HepG2 (cell line): ENCODE data around the gene ETHE1. TPM values are rescaled to one million over a fixed set of nuclear protein-coding genes. Genes with fewer than 3 reads are reported as not detected.
A peak's percentile ranks its signal among the peaks of the same experiment; 100 is the strongest.

Experiments
- SSRP1 ChIP-seq: IDR thresholded peaks from 2 replicates; pipeline ENCODE4 v1.6.1; 2016; ENCODE audit warnings: control low read depth
- ZZZ3 ChIP-seq: sonication (generic); formaldehyde crosslinking; IDR thresholded peaks from 2 replicates; pipeline ENCODE4 v1.4.0; 2020; ENCODE audit warnings: missing genetic modification reagents, mild to moderate bottlenecking, borderline replicate concordance
- polyA plus RNA-seq, 8 experiments: library from polyadenylated mRNA; depleted of rRNA in 3 of 8; stranded (reverse) in 7 of 8; unstranded in 1 of 8; fragments of >200 nt; fragmentation: Illumina TruSeq in 4 of 8; extraction: Trizol in 4 of 8; gene quantifications; 2 replicates each; pipeline versions ENCODE4 v1.2.1 to v1.2.3, GENCODE V29; 2011 to 2016; ENCODE audit warnings: low read depth in 4 of 8, missing spikeins in 1 of 8, mixed read lengths in 1 of 8; ENCODE audit not compliant: insufficient read depth in 1 of 8
- total RNA-seq, 5 experiments: library from RNA; depleted of rRNA; stranded (reverse); fragments of >200 nt; fragmentation: Illumina TruSeq; extraction: Trizol; gene quantifications; 2 replicates each; pipeline ENCODE4 v1.2.3, GENCODE V29; 2016; ENCODE audit warnings: low read depth in 1 of 5
- TF ChIP-seq, protein P1 (sequence below): fragments of 450-650 bp; IDR thresholded peaks from 2 replicates; pipeline ENCODE4 v1.6.1; 2017; ENCODE audit warnings: mild to moderate bottlenecking
- TF ChIP-seq, protein P2 (sequence below), 2 experiments: fragments of 450-650 bp in 1 of 2; sonication (generic) in 1 of 2; formaldehyde crosslinking in 1 of 2; IDR thresholded peaks; 2 replicates each; pipeline versions ENCODE4 v1.6.1 to v1.8.0; 2016 to 2022; ENCODE audit warnings: antibody characterized with exemption in 1 of 2, mild to moderate bottlenecking in 1 of 2, missing genetic modification reagents in 1 of 2
- TF ChIP-seq, protein P3 (sequence below): sonication (generic); formaldehyde crosslinking; IDR thresholded peaks from 2 replicates; pipeline ENCODE4 v1.4.0; 2020; ENCODE audit warnings: missing genetic modification reagents
- TF ChIP-seq, protein P4 (sequence below): sonication (generic); formaldehyde crosslinking; IDR thresholded peaks from 2 replicates; pipeline ENCODE4 v1.5.0; 2020; ENCODE audit warnings: mild to moderate bottlenecking, missing genetic modification reagents, borderline replicate concordance
- TF ChIP-seq, protein P5 (sequence below): IDR thresholded peaks from 2 replicates; pipeline ENCODE4 v1.6.1; 2016; ENCODE audit warnings: missing compliant biosample characterization, missing genetic modification reagents, borderline replicate concordance

Gene ETHE1
- total and polyA plus RNA-seq, 2 of the 13 experiments (the other 11 are each of a cell fraction or from before 2014, with no cell fraction given) = 32.5 to 58.4 TPM

DNA sequence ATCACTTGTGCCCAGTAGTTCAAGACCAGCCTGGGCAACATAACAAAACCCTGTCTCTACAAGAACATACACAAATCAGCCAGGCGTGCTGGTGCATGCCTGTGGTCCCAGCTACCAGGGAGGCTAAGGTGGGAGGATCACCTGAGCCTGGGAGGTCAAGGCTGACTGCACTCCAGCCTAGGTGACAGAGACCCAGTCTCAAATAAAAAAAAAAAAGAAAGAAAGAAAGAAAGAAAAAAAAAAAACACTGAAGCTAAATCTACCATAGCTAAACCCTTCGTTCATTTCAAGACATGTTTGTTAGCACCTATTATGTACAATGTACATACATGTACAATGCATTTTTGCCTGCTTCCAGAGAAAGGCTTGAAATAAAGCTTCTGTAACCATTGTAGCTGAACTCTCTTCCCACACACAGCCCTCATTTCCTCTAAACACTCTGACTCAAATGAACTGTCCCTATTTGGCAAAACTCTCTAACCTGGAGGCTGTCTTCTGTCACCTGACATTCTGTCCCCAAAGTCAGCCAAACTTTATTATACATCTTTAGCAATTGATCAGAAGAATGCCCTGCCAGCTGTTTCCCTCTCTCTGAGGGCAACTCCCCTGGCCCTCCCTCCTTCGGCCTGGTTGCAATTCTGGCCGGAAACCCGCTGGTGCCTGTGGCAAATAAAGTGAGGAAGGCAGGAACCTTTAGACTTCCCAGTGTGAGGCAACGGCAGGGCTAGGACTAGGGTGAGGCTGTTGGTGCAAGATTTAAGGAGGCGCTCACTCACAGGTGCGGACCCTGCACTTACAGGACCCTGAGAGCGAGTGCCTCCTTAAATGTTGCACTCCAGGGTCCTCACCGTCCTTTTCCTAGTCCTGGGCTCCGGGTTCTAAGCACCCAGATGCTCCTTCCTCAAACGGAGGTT lies 1.8 kb downstream of the ETHE1 start (continued):
- TF ChIP-seq, protein P1, sequence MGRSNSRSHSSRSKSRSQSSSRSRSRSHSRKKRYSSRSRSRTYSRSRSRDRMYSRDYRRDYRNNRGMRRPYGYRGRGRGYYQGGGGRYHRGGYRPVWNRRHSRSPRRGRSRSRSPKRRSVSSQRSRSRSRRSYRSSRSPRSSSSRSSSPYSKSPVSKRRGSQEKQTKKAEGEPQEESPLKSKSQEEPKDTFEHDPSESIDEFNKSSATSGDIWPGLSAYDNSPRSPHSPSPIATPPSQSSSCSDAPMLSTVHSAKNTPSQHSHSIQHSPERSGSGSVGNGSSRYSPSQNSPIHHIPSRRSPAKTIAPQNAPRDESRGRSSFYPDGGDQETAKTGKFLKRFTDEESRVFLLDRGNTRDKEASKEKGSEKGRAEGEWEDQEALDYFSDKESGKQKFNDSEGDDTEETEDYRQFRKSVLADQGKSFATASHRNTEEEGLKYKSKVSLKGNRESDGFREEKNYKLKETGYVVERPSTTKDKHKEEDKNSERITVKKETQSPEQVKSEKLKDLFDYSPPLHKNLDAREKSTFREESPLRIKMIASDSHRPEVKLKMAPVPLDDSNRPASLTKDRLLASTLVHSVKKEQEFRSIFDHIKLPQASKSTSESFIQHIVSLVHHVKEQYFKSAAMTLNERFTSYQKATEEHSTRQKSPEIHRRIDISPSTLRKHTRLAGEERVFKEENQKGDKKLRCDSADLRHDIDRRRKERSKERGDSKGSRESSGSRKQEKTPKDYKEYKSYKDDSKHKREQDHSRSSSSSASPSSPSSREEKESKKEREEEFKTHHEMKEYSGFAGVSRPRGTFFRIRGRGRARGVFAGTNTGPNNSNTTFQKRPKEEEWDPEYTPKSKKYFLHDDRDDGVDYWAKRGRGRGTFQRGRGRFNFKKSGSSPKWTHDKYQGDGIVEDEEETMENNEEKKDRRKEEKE = no peak
- TF ChIP-seq SSRP1 (CRISPR knock-in tag) (no peak), ZZZ3 (CRISPR knock-in tag) (no peak)
- TF ChIP-seq, protein P2, sequence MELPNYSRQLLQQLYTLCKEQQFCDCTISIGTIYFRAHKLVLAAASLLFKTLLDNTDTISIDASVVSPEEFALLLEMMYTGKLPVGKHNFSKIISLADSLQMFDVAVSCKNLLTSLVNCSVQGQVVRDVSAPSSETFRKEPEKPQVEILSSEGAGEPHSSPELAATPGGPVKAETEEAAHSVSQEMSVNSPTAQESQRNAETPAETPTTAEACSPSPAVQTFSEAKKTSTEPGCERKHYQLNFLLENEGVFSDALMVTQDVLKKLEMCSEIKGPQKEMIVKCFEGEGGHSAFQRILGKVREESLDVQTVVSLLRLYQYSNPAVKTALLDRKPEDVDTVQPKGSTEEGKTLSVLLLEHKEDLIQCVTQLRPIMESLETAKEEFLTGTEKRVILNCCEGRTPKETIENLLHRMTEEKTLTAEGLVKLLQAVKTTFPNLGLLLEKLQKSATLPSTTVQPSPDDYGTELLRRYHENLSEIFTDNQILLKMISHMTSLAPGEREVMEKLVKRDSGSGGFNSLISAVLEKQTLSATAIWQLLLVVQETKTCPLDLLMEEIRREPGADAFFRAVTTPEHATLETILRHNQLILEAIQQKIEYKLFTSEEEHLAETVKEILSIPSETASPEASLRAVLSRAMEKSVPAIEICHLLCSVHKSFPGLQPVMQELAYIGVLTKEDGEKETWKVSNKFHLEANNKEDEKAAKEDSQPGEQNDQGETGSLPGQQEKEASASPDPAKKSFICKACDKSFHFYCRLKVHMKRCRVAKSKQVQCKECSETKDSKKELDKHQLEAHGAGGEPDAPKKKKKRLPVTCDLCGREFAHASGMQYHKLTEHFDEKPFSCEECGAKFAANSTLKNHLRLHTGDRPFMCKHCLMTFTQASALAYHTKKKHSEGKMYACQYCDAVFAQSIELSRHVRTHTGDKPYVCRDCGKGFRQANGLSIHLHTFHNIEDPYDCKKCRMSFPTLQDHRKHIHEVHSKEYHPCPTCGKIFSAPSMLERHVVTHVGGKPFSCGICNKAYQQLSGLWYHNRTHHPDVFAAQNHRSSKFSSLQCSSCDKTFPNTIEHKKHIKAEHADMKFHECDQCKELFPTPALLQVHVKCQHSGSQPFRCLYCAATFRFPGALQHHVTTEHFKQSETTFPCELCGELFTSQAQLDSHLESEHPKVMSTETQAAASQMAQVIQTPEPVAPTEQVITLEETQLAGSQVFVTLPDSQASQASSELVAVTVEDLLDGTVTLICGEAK (IDR thresholded peaks at IDR 0.05) = no peak; the same call in 1 of the 2 replicates
- TF ChIP-seq, protein P2 (CRISPR knock-in tag; IDR thresholded peaks at IDR 0.05) = peak; percentile 86
- TF ChIP-seq, protein P3, sequence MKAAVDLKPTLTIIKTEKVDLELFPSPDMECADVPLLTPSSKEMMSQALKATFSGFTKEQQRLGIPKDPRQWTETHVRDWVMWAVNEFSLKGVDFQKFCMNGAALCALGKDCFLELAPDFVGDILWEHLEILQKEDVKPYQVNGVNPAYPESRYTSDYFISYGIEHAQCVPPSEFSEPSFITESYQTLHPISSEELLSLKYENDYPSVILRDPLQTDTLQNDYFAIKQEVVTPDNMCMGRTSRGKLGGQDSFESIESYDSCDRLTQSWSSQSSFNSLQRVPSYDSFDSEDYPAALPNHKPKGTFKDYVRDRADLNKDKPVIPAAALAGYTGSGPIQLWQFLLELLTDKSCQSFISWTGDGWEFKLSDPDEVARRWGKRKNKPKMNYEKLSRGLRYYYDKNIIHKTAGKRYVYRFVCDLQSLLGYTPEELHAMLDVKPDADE (CRISPR knock-in tag) = no peak
- TF ChIP-seq, protein P4, sequence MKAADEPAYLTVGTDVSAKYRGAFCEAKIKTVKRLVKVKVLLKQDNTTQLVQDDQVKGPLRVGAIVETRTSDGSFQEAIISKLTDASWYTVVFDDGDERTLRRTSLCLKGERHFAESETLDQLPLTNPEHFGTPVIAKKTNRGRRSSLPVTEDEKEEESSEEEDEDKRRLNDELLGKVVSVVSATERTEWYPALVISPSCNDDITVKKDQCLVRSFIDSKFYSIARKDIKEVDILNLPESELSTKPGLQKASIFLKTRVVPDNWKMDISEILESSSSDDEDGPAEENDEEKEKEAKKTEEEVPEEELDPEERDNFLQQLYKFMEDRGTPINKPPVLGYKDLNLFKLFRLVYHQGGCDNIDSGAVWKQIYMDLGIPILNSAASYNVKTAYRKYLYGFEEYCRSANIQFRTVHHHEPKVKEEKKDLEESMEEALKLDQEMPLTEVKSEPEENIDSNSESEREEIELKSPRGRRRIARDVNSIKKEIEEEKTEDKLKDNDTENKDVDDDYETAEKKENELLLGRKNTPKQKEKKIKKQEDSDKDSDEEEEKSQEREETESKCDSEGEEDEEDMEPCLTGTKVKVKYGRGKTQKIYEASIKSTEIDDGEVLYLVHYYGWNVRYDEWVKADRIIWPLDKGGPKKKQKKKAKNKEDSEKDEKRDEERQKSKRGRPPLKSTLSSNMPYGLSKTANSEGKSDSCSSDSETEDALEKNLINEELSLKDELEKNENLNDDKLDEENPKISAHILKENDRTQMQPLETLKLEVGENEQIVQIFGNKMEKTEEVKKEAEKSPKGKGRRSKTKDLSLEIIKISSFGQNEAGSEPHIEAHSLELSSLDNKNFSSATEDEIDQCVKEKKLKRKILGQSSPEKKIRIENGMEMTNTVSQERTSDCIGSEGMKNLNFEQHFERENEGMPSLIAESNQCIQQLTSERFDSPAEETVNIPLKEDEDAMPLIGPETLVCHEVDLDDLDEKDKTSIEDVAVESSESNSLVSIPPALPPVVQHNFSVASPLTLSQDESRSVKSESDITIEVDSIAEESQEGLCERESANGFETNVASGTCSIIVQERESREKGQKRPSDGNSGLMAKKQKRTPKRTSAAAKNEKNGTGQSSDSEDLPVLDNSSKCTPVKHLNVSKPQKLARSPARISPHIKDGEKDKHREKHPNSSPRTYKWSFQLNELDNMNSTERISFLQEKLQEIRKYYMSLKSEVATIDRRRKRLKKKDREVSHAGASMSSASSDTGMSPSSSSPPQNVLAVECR = peak; percentile 64; the same call in 1 of the 2 replicates
- TF ChIP-seq, protein P5, sequence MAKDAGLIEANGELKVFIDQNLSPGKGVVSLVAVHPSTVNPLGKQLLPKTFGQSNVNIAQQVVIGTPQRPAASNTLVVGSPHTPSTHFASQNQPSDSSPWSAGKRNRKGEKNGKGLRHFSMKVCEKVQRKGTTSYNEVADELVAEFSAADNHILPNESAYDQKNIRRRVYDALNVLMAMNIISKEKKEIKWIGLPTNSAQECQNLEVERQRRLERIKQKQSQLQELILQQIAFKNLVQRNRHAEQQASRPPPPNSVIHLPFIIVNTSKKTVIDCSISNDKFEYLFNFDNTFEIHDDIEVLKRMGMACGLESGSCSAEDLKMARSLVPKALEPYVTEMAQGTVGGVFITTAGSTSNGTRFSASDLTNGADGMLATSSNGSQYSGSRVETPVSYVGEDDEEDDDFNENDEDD = peak; percentile 42; the same call in 1 of the 2 replicates
